A549 (cell line): ENCODE measurements around the gene ZC3H18. TPM values are rescaled to one million over a fixed set of nuclear protein-coding genes. Genes with fewer than 3 reads are reported as not detected.

Source experiments
- ATAC-seq, 2 experiments: fragments of 200-7000 bp in 1 of 2; fragments of >200 bp in 1 of 2; cut with Nextera tagmentation in 1 of 2; cut with Tn5 transposase in 1 of 2; 3 replicates each; pipeline versions ENCODE4 v1.8.0 to v1.9.1; 2018 to 2020; ENCODE audit warnings: mild to moderate bottlenecking in 1 of 2, moderate library complexity in 1 of 2
- CTCF ChIA-PET: fragments of 300-600 bp; sonication (Branson Sonifier 250); formaldehyde crosslinking; extraction: SDS; loops from one replicate; lab custom pipeline; 2021; ENCODE audit warnings: antibody characterized with exemption, inconsistent platforms; lab: Yijun Ruan, JAX
- POLR2A ChIA-PET: fragments of 350-600 bp; formaldehyde crosslinking; extraction: SDS; loops from one replicate; lab custom pipeline; 2021; ENCODE audit warnings: antibody characterized with exemption, inconsistent platforms; lab: Yijun Ruan, JAX
- DNase-seq, 2 experiments: peaks; one replicate each; pipeline versions ENCODE4 v3.0.0 to v3.0.0-alpha.2; 2011 to 2016; ENCODE audit warnings: low read depth in 1 of 2, low spot score in 1 of 2
- FAIRE-seq: peaks from 2 replicates; lab custom pipeline; 2011; peaks lifted over from hg19 to GRCh38; lab: Jason Lieb, UNC
- H3K27ac ChIP-seq, 2 experiments: fragments of >200 bp; sonication (Bioruptor Twin); formaldehyde crosslinking; 3 replicates each; pipeline ENCODE4 v1.5.1; 2016 to 2017
- H3K4me1 ChIP-seq: fragments of >200 bp; sonication (Bioruptor Twin); formaldehyde crosslinking; 3 replicates; pipeline ENCODE4 v1.6.1; 2016
- H3K4me2 ChIP-seq: fragments of >200 bp; sonication (Bioruptor Twin); formaldehyde crosslinking; 3 replicates; pipeline ENCODE4 v1.6.1; 2016
- H3K4me3 ChIP-seq: fragments of >200 bp; sonication (Bioruptor Twin); formaldehyde crosslinking; 3 replicates; pipeline ENCODE4 v1.5.1; 2016
- H3K9me3 ChIP-seq: fragments of >200 bp; sonication (Bioruptor Twin); formaldehyde crosslinking; 3 replicates; pipeline ENCODE4 v1.6.1; 2016
- ATOH8 ChIP-seq: fragments of 250-450 bp; sonication (Bioruptor Pico); IDR thresholded peaks from 2 replicates; pipeline ENCODE4 v1.5.0; 2020; ENCODE audit warnings: low read depth, mild to moderate bottlenecking, moderate library complexity
- CEBPB ChIP-seq, 2 experiments: fragments of >200 bp in 1 of 2; sonication (Bioruptor Twin) in 1 of 2; formaldehyde crosslinking in 1 of 2; IDR thresholded peaks; 2 replicates each; pipeline ENCODE4 v1.6.1; 2012 to 2016
- CHD2 ChIP-seq: fragments of 150-350 bp; IDR thresholded peaks from 2 replicates; pipeline ENCODE4 v1.6.1; 2014; ENCODE audit warnings: low read length; ENCODE audit not compliant: partially characterized antibody
- EHF ChIP-seq: fragments of 250-450 bp; sonication (Bioruptor Pico); IDR thresholded peaks from 2 replicates; pipeline ENCODE4 v1.5.0; 2020; ENCODE audit warnings: mild to moderate bottlenecking
- EHMT2 ChIP-seq: fragments of 200-600 bp; sonication (generic); IDR thresholded peaks from 2 replicates; pipeline ENCODE4 v1.6.1; 2016; ENCODE audit warnings: antibody characterized with exemption, low read depth, mild to moderate bottlenecking, moderate library complexity
- ELK1 ChIP-seq: fragments of 150-350 bp; IDR thresholded peaks from 2 replicates; pipeline ENCODE4 v1.6.1; 2014; ENCODE audit warnings: low read depth, mild to moderate bottlenecking, low read length
- GATA3 ChIP-seq: IDR thresholded peaks from 2 replicates; pipeline ENCODE4 v1.6.1; 2012; ENCODE audit warnings: borderline replicate concordance
- HES2 ChIP-seq: fragments of >200 bp; sonication (Bioruptor Twin); formaldehyde crosslinking; IDR thresholded peaks from 2 replicates; pipeline ENCODE4 v1.6.1; 2016
- HOXB5 ChIP-seq: fragments of 250-450 bp; sonication (Bioruptor Pico); IDR thresholded peaks from 2 replicates; pipeline ENCODE4 v1.5.0; 2020; ENCODE audit warnings: mild to moderate bottlenecking, moderate library complexity
- JUN ChIP-seq, 2 experiments: fragments of >200 bp; sonication (Bioruptor Twin); formaldehyde crosslinking; IDR thresholded peaks; 2 replicates in 1 of 2; 3 replicates in 1 of 2; pipeline ENCODE4 v1.6.1; 2016 to 2017
- MAZ ChIP-seq: fragments of 150-350 bp; IDR thresholded peaks from 2 replicates; pipeline ENCODE4 v1.6.1; 2014; ENCODE audit warnings: antibody characterized with exemption, low read depth, low read length, borderline replicate concordance
- MYC ChIP-seq: IDR thresholded peaks from 2 replicates; pipeline ENCODE4 v1.6.1; 2012; ENCODE audit warnings: mild to moderate bottlenecking, inconsistent platforms, low read length, improper control_type of control experiment, borderline replicate concordance
- NPAS2 ChIP-seq: fragments of 250-450 bp; sonication (Bioruptor Pico); IDR thresholded peaks from 2 replicates; pipeline ENCODE4 v1.8.0; 2022; ENCODE audit warnings: mild to moderate bottlenecking, moderate library complexity, borderline replicate concordance
- RAD21 ChIP-seq, 2 experiments: fragments of >200 bp in 1 of 2; sonication (Bioruptor Twin) in 1 of 2; formaldehyde crosslinking in 1 of 2; IDR thresholded peaks in 1 of 2; conservative IDR thresholded peaks in 1 of 2; 2 replicates in 1 of 2; 3 replicates in 1 of 2; pipeline ENCODE4 v1.6.1; 2012 to 2018; ENCODE audit warnings: inconsistent platforms in 1 of 2
- RARB ChIP-seq: fragments of 250-450 bp; sonication (Bioruptor Pico); IDR thresholded peaks from 2 replicates; pipeline ENCODE4 v1.8.0; 2021; ENCODE audit warnings: mild to moderate bottlenecking, moderate library complexity
- SMC3 ChIP-seq: fragments of >200 bp; sonication (Bioruptor Twin); formaldehyde crosslinking; IDR thresholded peaks from 3 replicates; pipeline ENCODE4 v1.6.1; 2018; ENCODE audit warnings: inconsistent platforms
- SREBF2 ChIP-seq: fragments of 450-650 bp; IDR thresholded peaks from 2 replicates; pipeline ENCODE4 v1.6.1; 2014; ENCODE audit warnings: mild to moderate bottlenecking, moderate library complexity
- TFCP2L1 ChIP-seq: fragments of 250-450 bp; sonication (Bioruptor Pico); IDR thresholded peaks from 2 replicates; pipeline ENCODE4 v1.5.0; 2021; ENCODE audit warnings: mild to moderate bottlenecking
- ZFP36 ChIP-seq: fragments of 450-650 bp; IDR thresholded peaks from 2 replicates; pipeline ENCODE4 v1.6.1; 2014; ENCODE audit warnings: borderline replicate concordance; ENCODE audit not compliant: partially characterized antibody
- WGBS: methylation state at CpG from one replicate; pipeline ENCODE4 v1.1.6; 2017; ENCODE audit errors: missing lambda C conversion rate; 5-methylcytosine and 5-hydroxymethylcytosine counted together
- polyA plus RNA-seq, 4 experiments: library from polyadenylated mRNA; depleted of rRNA in 3 of 4; stranded (reverse); fragments of >200 nt; fragmentation: RNase III in 1 of 4; extraction: RNeasy Plus Mini Kit Qiagen cat#74134 plus additional on column Dnase treatment in 1 of 4; gene quantifications; 2 replicates in 3 of 4; 3 replicates in 1 of 4; pipeline ENCODE4 v1.2.3, GENCODE V29; 2011 to 2017
- TF ChIP-seq, protein P1 (sequence below): IDR thresholded peaks from 2 replicates; pipeline ENCODE4 v1.6.1; 2012; ENCODE audit warnings: low read depth, borderline replicate concordance

ZC3H18 gene
- polyA plus RNA-seq, 2 of the 4 experiments (the other 2 are of a cell fraction) = 21.1 to 48.2 TPM

DNA sequence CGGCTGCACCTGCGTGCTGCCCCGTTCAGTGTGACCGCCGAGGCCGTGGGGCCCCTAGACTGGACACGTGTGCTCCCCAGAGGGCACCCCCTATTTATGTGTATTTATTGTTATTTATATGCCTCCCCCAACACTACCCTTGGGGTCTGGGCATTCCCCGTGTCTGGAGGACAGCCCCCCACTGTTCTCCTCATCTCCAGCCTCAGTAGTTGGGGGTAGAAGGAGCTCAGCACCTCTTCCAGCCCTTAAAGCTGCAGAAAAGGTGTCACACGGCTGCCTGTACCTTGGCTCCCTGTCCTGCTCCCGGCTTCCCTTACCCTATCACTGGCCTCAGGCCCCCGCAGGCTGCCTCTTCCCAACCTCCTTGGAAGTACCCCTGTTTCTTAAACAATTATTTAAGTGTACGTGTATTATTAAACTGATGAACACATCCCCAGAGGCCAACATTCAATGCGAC is 69.9 kb downstream of the ZC3H18 start:
- H3K27ac ChIP-seq = no peak overlapping the region
- WGBS = 52% methylated on average over 13 of the region's 13 CpGs
- no peak overlapping the region for H3K4me3 ChIP-seq
- no peak overlapping the region for H3K4me2 ChIP-seq
- TF ChIP-seq NPAS2 (CRISPR knock-in tag) (no peak), GATA3 (no peak), EHF (CRISPR knock-in tag) (no peak), JUN (IDR thresholded peaks at IDR 0.05) (no peak), SMC3 (no peak), CEBPB (IDR thresholded peaks at IDR 0.05) (no peak), MAZ (no peak)
- POLR2A ChIA-PET = no interaction called here
- H3K4me1 ChIP-seq = no peaks in the 10 kb centered on the region
- DNase-seq (no peak), ATAC-seq (peak in 1 of 2 experiments; percentile 17; a peak in 3 of 6 replicates), FAIRE-seq (no peak)
- H3K9me3 ChIP-seq = no peaks in the 10 kb centered on the region
- CTCF ChIA-PET = interaction anchor here (0.8 kb wide), 1 partner anchor 97 kb away, joined by 3 read pairs; no protein-coding TSS in a partner anchor

- Histone ChIP-seq H3K4me3 (no peak overlapping the region), H3K4me2 (no peak overlapping the region), H3K9me3 (no peaks in the 10 kb centered on the region), H3K27ac (no peak overlapping the region), H3K4me1 (no peaks in the 10 kb centered on the region)
- TF ChIP-seq EHMT2 (no peak), RARB (CRISPR knock-in tag) (no peak), ELK1 (no peak), TFCP2L1 (CRISPR knock-in tag) (no peak), NPAS2 (CRISPR knock-in tag) (no peak), EHF (CRISPR knock-in tag) (no peak), SREBF2 (no peak), CHD2 (no peak), GATA3 (no peak), ATOH8 (CRISPR knock-in tag) (no peak), CEBPB (IDR thresholded peaks at IDR 0.05) (no peak), MYC (no peak), SMC3 (no peak), RAD21 (conservative IDR thresholded peaks at IDR 0.05 in 1 of 2, IDR thresholded peaks at IDR 0.05 in 1 of 2) (no peak), HES2 (no peak), HOXB5 (CRISPR knock-in tag) (no peak), ZFP36 (no peak)
- TF ChIP-seq, protein P1, sequence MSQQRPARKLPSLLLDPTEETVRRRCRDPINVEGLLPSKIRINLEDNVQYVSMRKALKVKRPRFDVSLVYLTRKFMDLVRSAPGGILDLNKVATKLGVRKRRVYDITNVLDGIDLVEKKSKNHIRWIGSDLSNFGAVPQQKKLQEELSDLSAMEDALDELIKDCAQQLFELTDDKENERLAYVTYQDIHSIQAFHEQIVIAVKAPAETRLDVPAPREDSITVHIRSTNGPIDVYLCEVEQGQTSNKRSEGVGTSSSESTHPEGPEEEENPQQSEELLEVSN = no peak
- TF ChIP-seq, all 56 proteins: peak for 0
- ATAC-seq (peak in 1 of 2 experiments; percentile 11; a peak in 3 of 6 replicates), DNase-seq (no peak), FAIRE-seq (no peak)
- ChIA-PET CTCF (interaction anchor here (0.8 kb wide), 1 partner anchor 97 kb away, joined by 3 read pairs; no protein-coding TSS in a partner anchor), POLR2A (no interaction called here)
- WGBS = 60% methylated on average over 12 of the region's 17 CpGs
Measured at GRCh38 chr16:88640498-88641247, 70.5 kb downstream of the ZC3H18 start.
